ENCODE measurements around the gene CABCOCO1. TPM values are rescaled to one million over a fixed set of nuclear protein-coding genes. Genes with fewer than 3 reads are reported as not detected.

CABCOCO1 gene
- total RNA-seq, 1 experiment from 2014 or later: not detected

DNA sequence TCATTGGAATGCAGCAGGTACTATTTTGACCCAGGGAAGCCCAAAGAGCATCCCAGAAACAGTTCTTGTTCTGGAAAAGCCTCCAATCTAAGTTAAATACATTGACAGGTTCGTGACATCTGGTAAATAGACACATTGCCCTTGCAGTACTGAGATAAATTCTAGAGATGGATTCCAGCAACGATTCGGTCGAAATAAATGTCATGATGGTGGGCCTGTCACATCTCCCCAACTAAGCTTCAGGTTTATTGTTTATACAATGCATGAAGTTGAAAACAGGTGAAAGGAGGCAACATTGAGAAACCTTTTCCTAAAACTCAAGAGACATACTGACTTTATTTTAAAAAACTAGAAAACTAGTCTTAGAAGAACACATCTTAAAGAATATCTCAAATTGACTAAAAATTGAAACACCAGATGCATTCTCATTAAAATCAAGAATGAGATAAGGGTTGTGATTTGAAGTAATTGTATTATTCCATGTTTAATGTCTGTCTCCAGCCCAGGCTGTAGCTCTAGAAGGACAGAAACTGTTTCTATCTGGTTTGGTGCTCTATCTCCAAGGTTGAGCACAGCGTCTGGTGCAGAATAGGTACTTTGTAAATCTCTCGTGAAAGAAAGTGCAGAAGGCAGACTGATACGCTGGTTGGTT, 114.0 kb downstream of the CABCOCO1 start:
- no peaks in the 10 kb centered on the region for H3K9me3 Mint-ChIP-seq (ENCODE audit: unreplicated experiment)
- ChIA-PET POLR2A (interaction anchor here (1.5 kb wide), 1 partner anchor 12 kb away, joined by 3 read pairs; no protein-coding TSS in a partner anchor), CTCF (no interaction called here)
- no TSS peak for BruUV-seq (replicated peaks)
- no peaks in the 10 kb centered on the region for H3K36me3 Mint-ChIP-seq (ENCODE audit: insufficient read depth, unreplicated experiment)
- H3K4me3 Mint-ChIP-seq (ENCODE audit: unreplicated experiment): no peak overlapping the region
- TF ChIP-seq, protein P1, sequence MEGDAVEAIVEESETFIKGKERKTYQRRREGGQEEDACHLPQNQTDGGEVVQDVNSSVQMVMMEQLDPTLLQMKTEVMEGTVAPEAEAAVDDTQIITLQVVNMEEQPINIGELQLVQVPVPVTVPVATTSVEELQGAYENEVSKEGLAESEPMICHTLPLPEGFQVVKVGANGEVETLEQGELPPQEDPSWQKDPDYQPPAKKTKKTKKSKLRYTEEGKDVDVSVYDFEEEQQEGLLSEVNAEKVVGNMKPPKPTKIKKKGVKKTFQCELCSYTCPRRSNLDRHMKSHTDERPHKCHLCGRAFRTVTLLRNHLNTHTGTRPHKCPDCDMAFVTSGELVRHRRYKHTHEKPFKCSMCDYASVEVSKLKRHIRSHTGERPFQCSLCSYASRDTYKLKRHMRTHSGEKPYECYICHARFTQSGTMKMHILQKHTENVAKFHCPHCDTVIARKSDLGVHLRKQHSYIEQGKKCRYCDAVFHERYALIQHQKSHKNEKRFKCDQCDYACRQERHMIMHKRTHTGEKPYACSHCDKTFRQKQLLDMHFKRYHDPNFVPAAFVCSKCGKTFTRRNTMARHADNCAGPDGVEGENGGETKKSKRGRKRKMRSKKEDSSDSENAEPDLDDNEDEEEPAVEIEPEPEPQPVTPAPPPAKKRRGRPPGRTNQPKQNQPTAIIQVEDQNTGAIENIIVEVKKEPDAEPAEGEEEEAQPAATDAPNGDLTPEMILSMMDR (IDR thresholded peaks at IDR 0.05; ENCODE audit: unreplicated experiment): no peak
- H3K27ac Mint-ChIP-seq (ENCODE audit: low read depth, unreplicated experiment): no peak overlapping the region
- peaks cover 2% of the 10 kb centered on the region for H3K4me1 Mint-ChIP-seq (ENCODE audit: insufficient read depth, unreplicated experiment)
- intact Hi-C loops (cut with micrococcal nuclease): no loop called here
- no peaks in the 10 kb centered on the region for H3K27me3 Mint-ChIP-seq (ENCODE audit: insufficient read depth, unreplicated experiment)
- no peak for DNase-seq (ENCODE audit: unreplicated experiment)

DNA sequence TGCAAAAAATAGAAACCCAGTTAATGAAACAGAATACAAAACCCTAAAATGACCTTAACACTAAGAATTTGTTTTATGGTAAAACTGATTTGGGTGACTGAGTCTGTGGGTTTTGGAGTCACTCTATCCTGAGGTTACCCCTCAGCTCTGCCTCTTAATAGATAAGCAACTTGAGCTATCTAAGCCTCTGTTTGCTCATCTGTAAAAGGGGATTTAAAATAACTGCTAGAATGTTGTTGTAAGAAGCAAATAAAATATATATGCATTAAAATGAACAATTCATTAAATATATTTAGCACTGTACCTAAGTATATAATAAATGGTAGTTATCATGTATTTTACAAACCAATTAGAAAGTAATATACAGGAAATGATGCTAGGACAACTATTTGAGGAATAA, 115.4 kb downstream of the CABCOCO1 start:
- POLR2A ChIA-PET: interaction anchor here (0.7 to 1.5 kb wide), 2 partner anchors 13 to 42 kb away, joined by 3 to 5 read pairs; no protein-coding TSS in a partner anchor
- CTCF ChIA-PET: no interaction called here
- no TSS peak for BruUV-seq (replicated peaks)
- intact Hi-C loops (cut with micrococcal nuclease): no loop called here
- no peak overlapping the region for H3K4me3 Mint-ChIP-seq (ENCODE audit: unreplicated experiment)
- peaks cover 9% of the 10 kb centered on the region for H3K4me1 Mint-ChIP-seq (ENCODE audit: insufficient read depth, unreplicated experiment)
- no peaks in the 10 kb centered on the region for H3K9me3 Mint-ChIP-seq (ENCODE audit: unreplicated experiment)
- no peak overlapping the region for H3K27ac Mint-ChIP-seq (ENCODE audit: low read depth, unreplicated experiment)
- no peaks in the 10 kb centered on the region for H3K27me3 Mint-ChIP-seq (ENCODE audit: insufficient read depth, unreplicated experiment)
- TF ChIP-seq, protein P1 (IDR thresholded peaks at IDR 0.05; ENCODE audit: unreplicated experiment): no peak
- DNase-seq (ENCODE audit: unreplicated experiment): no peak
- H3K36me3 Mint-ChIP-seq (ENCODE audit: insufficient read depth, unreplicated experiment): no peaks in the 10 kb centered on the region

DNA sequence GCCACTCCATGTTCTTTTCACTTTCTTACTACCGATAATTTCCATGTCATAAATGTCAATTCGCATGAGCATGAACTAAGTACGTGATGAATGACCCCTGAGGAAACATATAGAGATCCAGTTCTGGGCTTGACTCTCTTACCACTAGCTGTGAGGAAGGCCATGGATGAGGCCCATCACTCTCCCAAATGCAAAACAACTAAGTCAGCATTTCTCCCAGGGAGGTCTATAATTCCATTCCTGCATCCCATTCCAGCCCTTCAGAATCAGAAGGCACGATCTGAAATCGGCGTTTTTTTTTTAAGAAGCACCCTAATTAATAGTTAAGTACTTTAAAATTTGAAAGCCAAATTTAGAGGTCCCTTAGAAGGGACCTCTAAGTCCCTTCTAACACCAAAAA, 116.5 kb downstream of the CABCOCO1 start:
- H3K4me1 Mint-ChIP-seq (ENCODE audit: insufficient read depth, unreplicated experiment): peaks cover 9% of the 10 kb centered on the region
- no peak overlapping the region for H3K27ac Mint-ChIP-seq (ENCODE audit: low read depth, unreplicated experiment)
- POLR2A ChIA-PET: no interaction called here
- H3K27me3 Mint-ChIP-seq (ENCODE audit: insufficient read depth, unreplicated experiment): no peaks in the 10 kb centered on the region
- H3K9me3 Mint-ChIP-seq (ENCODE audit: unreplicated experiment): no peaks in the 10 kb centered on the region
- CTCF ChIA-PET: interaction anchor here (0.5 to 0.6 kb wide), 2 partner anchors 76 to 126 kb away, joined by 3 read pairs; no protein-coding TSS in a partner anchor
- BruUV-seq (replicated peaks): no TSS peak
- DNase-seq (ENCODE audit: unreplicated experiment): no peak
- H3K36me3 Mint-ChIP-seq (ENCODE audit: insufficient read depth, unreplicated experiment): no peaks in the 10 kb centered on the region
- no peak overlapping the region for H3K4me3 Mint-ChIP-seq (ENCODE audit: unreplicated experiment)
- TF ChIP-seq, protein P1 (IDR thresholded peaks at IDR 0.05; ENCODE audit: unreplicated experiment): no peak
- intact Hi-C loops (cut with micrococcal nuclease): no loop called here

DNA sequence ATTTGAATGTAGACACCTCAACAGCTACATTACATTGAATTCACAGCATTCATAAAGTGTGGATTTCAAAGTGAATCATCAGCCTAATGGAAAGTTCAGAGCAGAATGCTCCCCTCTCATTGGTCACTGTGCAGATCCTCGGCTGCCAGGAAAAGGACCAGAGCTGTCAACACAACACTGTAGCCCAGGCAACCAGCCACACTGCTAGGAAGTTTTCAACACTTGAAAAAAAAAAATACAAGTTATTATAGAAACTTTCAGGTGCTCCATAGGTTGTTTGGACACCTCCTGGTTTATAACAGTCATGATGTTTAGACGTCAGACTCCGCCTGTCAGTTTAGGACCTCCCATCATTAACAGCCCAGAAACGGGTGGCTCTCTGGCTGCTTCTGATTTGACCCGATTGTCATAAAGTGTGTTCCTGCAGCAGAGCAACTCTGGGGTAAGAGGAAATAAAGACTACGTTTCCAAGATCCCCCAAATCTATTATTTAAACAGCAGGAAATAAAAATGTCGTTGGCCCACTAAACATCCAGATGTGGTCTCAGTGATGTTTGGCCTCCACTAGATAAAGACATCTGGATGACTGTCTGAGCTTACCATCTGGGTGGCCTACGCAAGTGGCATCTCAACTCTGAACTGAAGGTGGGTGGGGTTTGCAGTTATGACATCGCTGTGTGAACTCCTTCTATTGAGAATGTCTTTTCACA, 117.4 kb downstream of the CABCOCO1 start:
- no peaks in the 10 kb centered on the region for H3K9me3 Mint-ChIP-seq (ENCODE audit: unreplicated experiment)
- peaks cover 9% of the 10 kb centered on the region for H3K4me1 Mint-ChIP-seq (ENCODE audit: insufficient read depth, unreplicated experiment)
- ChIA-PET POLR2A (interaction anchor here (1.7 kb wide), 1 partner anchor 19 kb away, joined by 7 read pairs; no protein-coding TSS in a partner anchor), CTCF (interaction anchor here (0.5 to 1.1 kb wide), 5 partner anchors 28 to 173 kb away, joined by 3 to 5 read pairs (median 3); no protein-coding TSS in a partner anchor)
- H3K4me3 Mint-ChIP-seq (ENCODE audit: unreplicated experiment): no peak overlapping the region
- TF ChIP-seq, protein P1 (IDR thresholded peaks at IDR 0.05; ENCODE audit: unreplicated experiment): no peak
- no peaks in the 10 kb centered on the region for H3K36me3 Mint-ChIP-seq (ENCODE audit: insufficient read depth, unreplicated experiment)
- no peak overlapping the region for H3K27ac Mint-ChIP-seq (ENCODE audit: low read depth, unreplicated experiment)
- peak; percentile 38 for DNase-seq (ENCODE audit: unreplicated experiment)
- H3K27me3 Mint-ChIP-seq (ENCODE audit: insufficient read depth, unreplicated experiment): no peaks in the 10 kb centered on the region
- BruUV-seq (replicated peaks): no TSS peak
- intact Hi-C loops (cut with micrococcal nuclease): no loop called here
